Measurements from ENCODE around the gene FRYL.
"Not testable (repeated sequence)": the region's sequence is repeated elsewhere in the genome, so short reads cannot be mapped to it uniquely, and the experiment has no call there.

The FRYL gene

GRCh38 chr4:48481581-48481980 is 298.5 kb downstream of the FRYL start:
- no peak for FAIRE-seq

GRCh38 chr4:48478273-48478672 is 301.8 kb downstream of the FRYL start:
- FAIRE-seq: no peak

- no peak for FAIRE-seq
These were observed 304.3 kb downstream of the FRYL start for GRCh38 chr4:48475770-48476169.

- no peak for FAIRE-seq
These were observed 307.3 kb downstream of the FRYL start for GRCh38 chr4:48472794-48473193.

- FAIRE-seq: no peak
These were observed 309.5 kb downstream of the FRYL start for GRCh38 chr4:48470570-48470969.

- FAIRE-seq: no peak
These were observed 309.9 kb downstream of the FRYL start for GRCh38 chr4:48470137-48470536.

- no peak for FAIRE-seq
These were observed 312.2 kb downstream of the FRYL start for GRCh38 chr4:48467891-48468290.

- FAIRE-seq: no peak
These were observed 312.6 kb downstream of the FRYL start for GRCh38 chr4:48467442-48467841.

- FAIRE-seq: no peak
These were observed 317.7 kb downstream of the FRYL start for GRCh38 chr4:48462363-48462762.

- FAIRE-seq: no peak
These were observed 319.1 kb downstream of the FRYL start for GRCh38 chr4:48461000-48461399.

GRCh38 chr4:48454591-48454990 is 325.5 kb downstream of the FRYL start:
- FAIRE-seq: no peak

- FAIRE-seq: not testable (repeated sequence)
These were observed 328.4 kb downstream of the FRYL start for GRCh38 chr4:48451656-48452055.

GRCh38 chr4:48450740-48451139 is 329.3 kb downstream of the FRYL start:
- FAIRE-seq: no peak

GRCh38 chr4:48449151-48449550 is 330.9 kb downstream of the FRYL start:
- no peak for FAIRE-seq

Data from A204.1 (cell line).